IMR-90 (cell line): ENCODE data around the gene MED12.

Experiments used
- MXI1 ChIP-seq: IDR thresholded peaks from 2 replicates; pipeline ENCODE4 v1.6.1; 2012; ENCODE audit warnings: low read depth, mild to moderate bottlenecking, low read length, moderate library complexity, borderline replicate concordance
- POLR2A ChIP-seq: IDR thresholded peaks from 2 replicates; pipeline ENCODE4 v1.6.1; 2012; ENCODE audit warnings: mild to moderate bottlenecking, low read depth, low read length
- TF ChIP-seq, protein P1 (sequence below): conservative IDR thresholded peaks from 2 replicates; pipeline ENCODE4 v1.5.1; 2012; ENCODE audit warnings: mild to moderate bottlenecking, low read depth, low read length, improper control_type of control experiment

DNA sequence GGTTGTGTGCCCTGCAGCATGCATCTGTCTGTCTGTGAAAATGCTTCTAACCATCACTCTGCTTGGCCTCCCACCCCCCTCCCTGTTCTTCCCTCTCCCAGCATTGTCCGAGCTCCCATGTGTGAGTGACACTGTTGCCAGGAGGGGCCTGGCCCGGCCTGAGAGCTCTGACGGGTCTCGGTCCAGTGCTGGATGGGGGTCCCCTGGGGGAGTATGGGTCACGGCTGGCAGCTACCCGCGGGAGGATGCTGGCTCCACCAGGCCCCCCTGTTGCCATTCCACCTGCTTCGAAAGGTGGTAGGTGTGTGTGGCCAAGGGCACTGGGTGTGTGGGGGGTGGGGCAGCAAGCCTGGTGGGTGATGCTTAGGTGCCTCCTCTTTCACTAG, 29.9 kb downstream of the MED12 start:
- TF ChIP-seq, protein P1, sequence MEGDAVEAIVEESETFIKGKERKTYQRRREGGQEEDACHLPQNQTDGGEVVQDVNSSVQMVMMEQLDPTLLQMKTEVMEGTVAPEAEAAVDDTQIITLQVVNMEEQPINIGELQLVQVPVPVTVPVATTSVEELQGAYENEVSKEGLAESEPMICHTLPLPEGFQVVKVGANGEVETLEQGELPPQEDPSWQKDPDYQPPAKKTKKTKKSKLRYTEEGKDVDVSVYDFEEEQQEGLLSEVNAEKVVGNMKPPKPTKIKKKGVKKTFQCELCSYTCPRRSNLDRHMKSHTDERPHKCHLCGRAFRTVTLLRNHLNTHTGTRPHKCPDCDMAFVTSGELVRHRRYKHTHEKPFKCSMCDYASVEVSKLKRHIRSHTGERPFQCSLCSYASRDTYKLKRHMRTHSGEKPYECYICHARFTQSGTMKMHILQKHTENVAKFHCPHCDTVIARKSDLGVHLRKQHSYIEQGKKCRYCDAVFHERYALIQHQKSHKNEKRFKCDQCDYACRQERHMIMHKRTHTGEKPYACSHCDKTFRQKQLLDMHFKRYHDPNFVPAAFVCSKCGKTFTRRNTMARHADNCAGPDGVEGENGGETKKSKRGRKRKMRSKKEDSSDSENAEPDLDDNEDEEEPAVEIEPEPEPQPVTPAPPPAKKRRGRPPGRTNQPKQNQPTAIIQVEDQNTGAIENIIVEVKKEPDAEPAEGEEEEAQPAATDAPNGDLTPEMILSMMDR = no peak
- TF ChIP-seq POLR2A (no peak), MXI1 (no peak)
